SKM-1 treated with dmso at 0.1 percent for 144 hours (cell line): ENCODE data around the gene L3MBTL4.

Experiments used
- DNase-seq: peaks from one replicate; lab custom pipeline; 2025; ENCODE audit not compliant: unreplicated experiment; lab: John Stamatoyannopoulos, UW

The L3MBTL4 gene

GRCh38 chr18:5930789-5931188, 483.9 kb downstream of the L3MBTL4 start:
- DNase-seq: no peak

- no peak for DNase-seq
These were observed 496.4 kb downstream of the L3MBTL4 start for GRCh38 chr18:5918205-5918858.

- DNase-seq: no peak
These were observed 499.8 kb downstream of the L3MBTL4 start for GRCh38 chr18:5914951-5915350.

GRCh38 chr18:5914016-5914415, 500.7 kb downstream of the L3MBTL4 start:
- no peak for DNase-seq

GRCh38 chr18:5912566-5912965, 502.1 kb downstream of the L3MBTL4 start:
- no peak for DNase-seq

GRCh38 chr18:5909125-5909524, 505.6 kb downstream of the L3MBTL4 start:
- DNase-seq: no peak
